HG03439 (cell line): ENCODE results near the gene TWIST2.

ENCODE experiments used
- ATAC-seq: cut with Tn5 transposase; IDR thresholded peaks from one replicate; pipeline ENCODE4 v1.9.1; 2021; ENCODE audit warnings: mild to moderate bottlenecking, moderate library complexity; ENCODE audit not compliant: unreplicated experiment

TWIST2 gene

GRCh38 chr2:238847841-238848690 is at the start of gene TWIST2:
Gene TWIST2, plus strand, starts transcription at chr2:238848085. Its CDS starts 131 bp downstream, at chr2:238848216.
- no peak for ATAC-seq

DNA sequence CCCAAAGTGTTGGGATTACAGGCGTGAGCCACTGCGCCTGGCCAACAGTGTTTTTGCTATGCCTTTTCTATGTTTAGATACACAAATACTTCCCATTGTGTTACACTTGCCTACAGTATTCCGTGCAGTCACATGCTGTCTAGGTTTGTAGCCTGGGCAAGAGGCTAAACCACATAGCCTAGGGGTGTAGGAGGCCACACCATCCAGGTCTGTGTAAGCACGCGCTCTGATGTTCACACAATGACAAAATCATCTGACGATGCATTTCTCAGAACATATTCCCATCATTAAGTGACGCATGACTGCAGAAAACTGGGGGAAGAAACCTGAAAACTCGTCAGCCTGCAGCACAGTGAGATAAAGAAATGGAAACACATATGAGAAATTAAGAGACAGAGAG is 46.1 kb upstream of the TWIST2 start:
- no peak for ATAC-seq

- ATAC-seq: no peak
Observed at GRCh38 chr2:238802957-238803356, 44.9 kb upstream of the TWIST2 start.

- no peak for ATAC-seq
Observed at GRCh38 chr2:238803996-238804870, 43.7 kb upstream of the TWIST2 start.

GRCh38 chr2:238808761-238809160 is 39.1 kb upstream of the TWIST2 start:
- no peak for ATAC-seq

- no peak for ATAC-seq
Observed at GRCh38 chr2:238810321-238810720, 37.6 kb upstream of the TWIST2 start.

- no peak for ATAC-seq
Observed at GRCh38 chr2:238811293-238811692, 36.6 kb upstream of the TWIST2 start.

GRCh38 chr2:238811759-238812158 is 36.1 kb upstream of the TWIST2 start:
- ATAC-seq: no peak

DNA sequence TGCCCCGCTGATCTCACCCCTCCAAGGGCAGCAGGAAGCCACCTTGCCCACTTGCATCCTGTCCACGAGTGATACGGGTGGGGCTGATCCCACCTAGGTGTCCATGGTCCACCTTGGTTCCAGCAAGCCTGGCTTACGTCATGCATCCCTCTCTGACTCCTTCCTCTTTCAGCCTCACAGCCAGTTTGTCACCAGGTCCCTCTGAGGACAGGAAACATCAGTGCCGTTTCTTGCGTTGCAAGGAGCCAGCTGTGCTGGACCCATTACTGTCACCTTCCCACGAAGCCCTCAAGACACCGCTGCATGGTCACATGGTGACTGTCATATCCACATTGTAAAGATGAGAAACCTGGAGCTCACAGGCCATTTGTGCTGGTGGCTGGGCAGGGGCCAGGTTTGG is 34.8 kb upstream of the TWIST2 start:
- ATAC-seq: no peak

DNA sequence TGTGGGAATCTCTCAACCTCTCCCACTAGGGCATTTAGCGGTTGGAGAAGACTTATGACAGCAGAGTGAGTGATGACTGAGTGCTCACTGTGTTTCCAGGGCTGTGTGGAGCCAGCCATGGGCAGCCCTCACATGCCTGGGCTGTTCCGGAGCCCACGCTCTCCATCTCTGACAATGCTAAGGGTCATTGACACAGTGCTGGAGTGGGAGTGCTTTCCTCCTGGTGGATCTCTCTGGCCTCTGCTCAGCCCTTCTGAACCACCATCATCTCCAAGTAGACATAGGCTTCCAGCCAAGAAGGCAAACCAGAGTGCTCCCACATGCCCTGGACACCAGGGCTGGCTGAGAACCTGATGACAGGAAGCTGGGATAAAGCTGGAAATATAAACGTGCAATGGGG is 33.1 kb upstream of the TWIST2 start:
- ATAC-seq: no peak

DNA sequence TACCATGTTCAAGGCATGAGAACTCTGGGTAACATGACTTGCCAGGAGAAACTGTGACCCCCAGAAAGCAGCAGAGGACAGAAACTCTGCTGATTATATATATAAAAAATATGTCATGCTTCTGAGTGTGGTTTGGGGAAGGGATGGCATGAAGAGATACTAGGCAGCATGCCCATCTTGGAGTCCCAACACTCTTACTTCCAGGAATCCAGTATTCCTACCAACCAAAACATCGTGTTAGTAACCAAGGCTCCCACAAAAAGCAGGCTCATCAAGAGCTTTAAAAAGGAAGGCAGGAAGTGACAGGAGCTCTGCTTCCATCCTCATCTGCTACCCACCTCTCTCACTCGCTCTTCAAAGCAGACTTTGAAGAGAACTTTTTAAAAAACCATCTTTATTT is 31.6 kb upstream of the TWIST2 start:
- ATAC-seq: no peak

DNA sequence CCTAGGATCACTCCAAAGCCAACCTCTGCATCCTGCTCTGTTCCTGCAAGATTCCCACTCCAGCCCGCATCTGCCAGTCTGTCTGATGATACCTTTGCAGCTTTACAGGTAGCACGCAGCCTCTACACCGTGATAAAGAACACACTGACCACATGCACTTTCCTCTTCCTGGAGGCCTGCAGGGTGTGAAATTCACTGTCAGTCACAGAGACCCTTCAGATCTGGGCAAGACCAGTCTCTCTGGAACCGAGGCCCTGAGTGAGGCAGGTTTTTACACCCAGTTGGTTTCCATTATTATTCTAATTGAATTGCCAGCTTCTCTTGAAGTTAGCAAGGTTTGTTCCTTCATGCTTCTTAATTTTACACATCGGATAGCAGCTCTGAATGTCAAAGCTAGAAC is 30.5 kb upstream of the TWIST2 start:
- no peak for ATAC-seq

- no peak for ATAC-seq
Observed at GRCh38 chr2:238817891-238818290, 30.0 kb upstream of the TWIST2 start.

GRCh38 chr2:238818561-238818960 is 29.3 kb upstream of the TWIST2 start:
- no peak for ATAC-seq

GRCh38 chr2:238820197-238820596 is 27.7 kb upstream of the TWIST2 start:
- ATAC-seq: no peak

GRCh38 chr2:238820916-238821315 is 27.0 kb upstream of the TWIST2 start:
- ATAC-seq: no peak

- no peak for ATAC-seq
Observed at GRCh38 chr2:238821391-238821790, 26.5 kb upstream of the TWIST2 start.

DNA sequence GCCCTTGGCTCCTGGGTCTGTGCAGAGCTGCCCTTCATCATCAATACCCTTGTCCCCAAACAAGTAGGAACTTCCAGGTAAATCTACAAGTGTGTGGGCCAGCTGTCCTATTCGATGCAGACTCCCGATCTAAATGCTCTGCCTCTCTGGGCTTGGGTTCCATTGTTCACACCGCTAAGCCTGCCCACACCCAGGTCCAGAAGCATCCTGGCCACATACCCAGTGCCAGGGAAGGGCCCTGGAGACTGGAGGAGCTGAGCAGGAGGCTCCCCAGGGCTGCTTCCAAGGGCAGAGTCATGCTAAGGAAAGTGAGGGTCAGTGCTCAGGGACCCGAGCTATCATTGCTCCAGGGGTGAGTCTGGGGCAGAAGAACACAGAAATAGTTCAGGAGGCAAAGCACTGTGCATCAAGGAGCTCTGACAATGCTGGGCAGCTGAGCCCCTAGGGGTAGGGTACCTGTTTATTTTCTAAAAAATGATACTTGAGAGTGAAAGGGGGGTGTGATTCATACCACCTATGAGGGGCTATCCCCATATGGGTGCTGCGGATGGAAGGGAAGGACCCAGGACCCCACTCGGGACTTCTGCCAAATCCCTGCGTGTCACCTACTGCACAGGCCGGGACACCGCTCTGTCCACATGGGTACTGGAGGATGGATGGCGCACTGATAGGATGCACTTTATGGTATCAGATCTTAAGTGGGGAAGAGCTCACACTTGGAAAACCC is 25.8 kb upstream of the TWIST2 start:
- no peak for ATAC-seq

- ATAC-seq: no peak
Observed at GRCh38 chr2:238822955-238823354, 24.9 kb upstream of the TWIST2 start.

- no peak for ATAC-seq
Observed at GRCh38 chr2:238831177-238831576, 16.7 kb upstream of the TWIST2 start.

- no peak for ATAC-seq
Observed at GRCh38 chr2:238834982-238835381, 12.9 kb upstream of the TWIST2 start.
